H1 (cell line): Measurements from ENCODE around the gene RPS18. TPM values are rescaled to one million over a fixed set of nuclear protein-coding genes. Genes with fewer than 3 reads are reported as not detected.

Source experiments
- BRCA1 ChIP-seq: IDR thresholded peaks from 2 replicates; pipeline ENCODE4 v1.6.1; 2012; ENCODE audit warnings: low read depth, low read length, improper control_type of control experiment
- CBX5 ChIP-seq: fragments of 300-800, 300-1000 bp; sonication (generic); IDR thresholded peaks from 2 replicates; pipeline ENCODE4 v1.7.1; 2016; ENCODE audit warnings: antibody characterized with exemption, low read length, low read depth
- CTBP2 ChIP-seq: IDR thresholded peaks from 2 replicates; pipeline ENCODE4 v1.7.0; 2011; ENCODE audit warnings: borderline replicate concordance, mild to moderate bottlenecking, moderate library complexity, mixed read lengths, low read length; ENCODE audit not compliant: insufficient read depth, insufficient read length
- JUND ChIP-seq: IDR thresholded peaks from 2 replicates; pipeline ENCODE4 v1.6.1; 2011; ENCODE audit warnings: mild to moderate bottlenecking, improper control_type of control experiment, low read length
- KDM4A ChIP-seq: IDR thresholded peaks from one replicate; pipeline ENCODE4 v1.7.1; 2012; ENCODE audit warnings: low read depth, mild to moderate bottlenecking, moderate library complexity, low read length, inconsistent platforms; ENCODE audit not compliant: severe bottlenecking
- NANOG ChIP-seq: IDR thresholded peaks from 2 replicates; pipeline ENCODE4 v1.6.1; 2011; ENCODE audit warnings: low read length, low read depth, mild to moderate bottlenecking, inconsistent platforms; ENCODE audit not compliant: insufficient read depth, poor library complexity, severe bottlenecking
- SP1 ChIP-seq: IDR thresholded peaks from 2 replicates; pipeline ENCODE4 v1.6.1; 2011; ENCODE audit warnings: low read depth, low read length
- SP4 ChIP-seq: IDR thresholded peaks from 2 replicates; pipeline ENCODE4 v1.6.1; 2012; ENCODE audit warnings: low read length, inconsistent platforms
- TAF1 ChIP-seq: IDR thresholded peaks from 2 replicates; pipeline ENCODE4 v1.6.1; 2011; ENCODE audit warnings: mild to moderate bottlenecking, low read depth, low read length
- TBP ChIP-seq: IDR thresholded peaks from 2 replicates; pipeline ENCODE4 v1.6.1; 2011; ENCODE audit warnings: low read depth, low read length, improper control_type of control experiment
- polyA plus RNA-seq, 7 experiments: library from polyadenylated mRNA; depleted of rRNA in 3 of 7; stranded (reverse) in 5 of 7; unstranded in 2 of 7; fragments of >200 nt in 5 of 7; fragments of 200-250 nt in 2 of 7; gene quantifications; 1 replicate in 5 of 7; 2 replicates in 1 of 7; 4 replicates in 1 of 7; pipeline versions ENCODE4 v1.2.1 to v1.2.3, GENCODE V29; 2011 to 2013; ENCODE audit warnings: missing spikeins in 2 of 7, mixed read lengths in 2 of 7
- total RNA-seq: library from RNA; stranded (reverse); fragmentation: NEBNext Ultra II Directional; extraction: Animal tissue kit (Norgen Biotek cat#: 25700); gene quantifications from 2 replicates; pipeline ENCODE4 v1.2.1, GENCODE V29; 2021
- TF ChIP-seq, protein P1 (sequence below): fragments of 300-600 bp; sonication (generic); IDR thresholded peaks from 2 replicates; pipeline ENCODE4 v1.7.1; 2012; ENCODE audit warnings: low read length, moderate library complexity, mild to moderate bottlenecking, inconsistent platforms; ENCODE audit not compliant: insufficient replicate concordance

Gene RPS18
- total and polyA plus RNA-seq, 2 of the 8 experiments (the other 6 are each of a cell fraction or from before 2014, with no cell fraction given): 2,796 to 7,099 TPM

DNA sequence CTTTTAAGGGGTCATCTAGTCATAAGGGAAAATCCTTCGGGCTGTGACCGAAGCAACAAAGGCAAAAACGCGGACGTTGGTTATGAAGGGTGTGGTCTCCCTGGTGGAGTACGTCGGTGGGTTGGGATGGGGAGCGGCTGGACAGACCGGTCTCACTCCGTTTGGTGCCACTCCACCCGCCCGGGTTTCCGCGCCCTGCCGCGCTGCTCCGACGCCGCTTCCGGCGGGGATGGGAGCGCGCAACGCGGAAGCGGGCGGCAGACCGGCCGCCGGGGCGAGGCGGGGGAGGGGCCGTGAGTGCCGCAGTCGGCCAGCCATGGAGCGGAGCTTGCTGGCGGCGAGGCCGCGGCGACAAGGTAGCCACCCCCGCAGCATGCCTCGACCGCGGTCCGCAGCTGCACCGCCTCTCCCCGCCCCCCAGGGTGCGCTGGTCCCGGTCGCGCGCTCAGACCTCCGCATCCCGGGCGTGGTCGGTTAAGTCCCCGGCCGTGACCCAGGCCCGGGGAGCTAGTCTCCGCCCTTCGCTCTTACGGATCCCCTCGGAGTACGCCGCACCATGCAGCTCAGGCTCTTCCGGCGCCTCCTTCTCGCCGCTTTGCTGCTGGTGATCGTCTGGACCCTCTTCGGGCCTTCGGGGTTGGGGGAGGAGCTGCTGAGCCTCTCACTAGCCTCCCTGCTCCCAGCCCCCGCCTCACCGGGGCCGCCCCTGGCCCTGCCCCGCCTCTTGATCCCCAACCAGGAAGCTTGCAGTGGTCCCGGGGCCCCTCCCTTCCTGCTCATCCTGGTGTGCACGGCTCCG lies 5.2 kb downstream of the RPS18 start, which contains the start of gene B3GALT4 (continued):
- TF ChIP-seq SP4: no peak
- TF ChIP-seq BRCA1: no peak
- peak; percentile 33; the same call in 1 of the 2 replicates for TF ChIP-seq TBP
- TF ChIP-seq TAF1: peak; percentile 53
- TF ChIP-seq KDM4A: no peak
- TF ChIP-seq, protein P1, sequence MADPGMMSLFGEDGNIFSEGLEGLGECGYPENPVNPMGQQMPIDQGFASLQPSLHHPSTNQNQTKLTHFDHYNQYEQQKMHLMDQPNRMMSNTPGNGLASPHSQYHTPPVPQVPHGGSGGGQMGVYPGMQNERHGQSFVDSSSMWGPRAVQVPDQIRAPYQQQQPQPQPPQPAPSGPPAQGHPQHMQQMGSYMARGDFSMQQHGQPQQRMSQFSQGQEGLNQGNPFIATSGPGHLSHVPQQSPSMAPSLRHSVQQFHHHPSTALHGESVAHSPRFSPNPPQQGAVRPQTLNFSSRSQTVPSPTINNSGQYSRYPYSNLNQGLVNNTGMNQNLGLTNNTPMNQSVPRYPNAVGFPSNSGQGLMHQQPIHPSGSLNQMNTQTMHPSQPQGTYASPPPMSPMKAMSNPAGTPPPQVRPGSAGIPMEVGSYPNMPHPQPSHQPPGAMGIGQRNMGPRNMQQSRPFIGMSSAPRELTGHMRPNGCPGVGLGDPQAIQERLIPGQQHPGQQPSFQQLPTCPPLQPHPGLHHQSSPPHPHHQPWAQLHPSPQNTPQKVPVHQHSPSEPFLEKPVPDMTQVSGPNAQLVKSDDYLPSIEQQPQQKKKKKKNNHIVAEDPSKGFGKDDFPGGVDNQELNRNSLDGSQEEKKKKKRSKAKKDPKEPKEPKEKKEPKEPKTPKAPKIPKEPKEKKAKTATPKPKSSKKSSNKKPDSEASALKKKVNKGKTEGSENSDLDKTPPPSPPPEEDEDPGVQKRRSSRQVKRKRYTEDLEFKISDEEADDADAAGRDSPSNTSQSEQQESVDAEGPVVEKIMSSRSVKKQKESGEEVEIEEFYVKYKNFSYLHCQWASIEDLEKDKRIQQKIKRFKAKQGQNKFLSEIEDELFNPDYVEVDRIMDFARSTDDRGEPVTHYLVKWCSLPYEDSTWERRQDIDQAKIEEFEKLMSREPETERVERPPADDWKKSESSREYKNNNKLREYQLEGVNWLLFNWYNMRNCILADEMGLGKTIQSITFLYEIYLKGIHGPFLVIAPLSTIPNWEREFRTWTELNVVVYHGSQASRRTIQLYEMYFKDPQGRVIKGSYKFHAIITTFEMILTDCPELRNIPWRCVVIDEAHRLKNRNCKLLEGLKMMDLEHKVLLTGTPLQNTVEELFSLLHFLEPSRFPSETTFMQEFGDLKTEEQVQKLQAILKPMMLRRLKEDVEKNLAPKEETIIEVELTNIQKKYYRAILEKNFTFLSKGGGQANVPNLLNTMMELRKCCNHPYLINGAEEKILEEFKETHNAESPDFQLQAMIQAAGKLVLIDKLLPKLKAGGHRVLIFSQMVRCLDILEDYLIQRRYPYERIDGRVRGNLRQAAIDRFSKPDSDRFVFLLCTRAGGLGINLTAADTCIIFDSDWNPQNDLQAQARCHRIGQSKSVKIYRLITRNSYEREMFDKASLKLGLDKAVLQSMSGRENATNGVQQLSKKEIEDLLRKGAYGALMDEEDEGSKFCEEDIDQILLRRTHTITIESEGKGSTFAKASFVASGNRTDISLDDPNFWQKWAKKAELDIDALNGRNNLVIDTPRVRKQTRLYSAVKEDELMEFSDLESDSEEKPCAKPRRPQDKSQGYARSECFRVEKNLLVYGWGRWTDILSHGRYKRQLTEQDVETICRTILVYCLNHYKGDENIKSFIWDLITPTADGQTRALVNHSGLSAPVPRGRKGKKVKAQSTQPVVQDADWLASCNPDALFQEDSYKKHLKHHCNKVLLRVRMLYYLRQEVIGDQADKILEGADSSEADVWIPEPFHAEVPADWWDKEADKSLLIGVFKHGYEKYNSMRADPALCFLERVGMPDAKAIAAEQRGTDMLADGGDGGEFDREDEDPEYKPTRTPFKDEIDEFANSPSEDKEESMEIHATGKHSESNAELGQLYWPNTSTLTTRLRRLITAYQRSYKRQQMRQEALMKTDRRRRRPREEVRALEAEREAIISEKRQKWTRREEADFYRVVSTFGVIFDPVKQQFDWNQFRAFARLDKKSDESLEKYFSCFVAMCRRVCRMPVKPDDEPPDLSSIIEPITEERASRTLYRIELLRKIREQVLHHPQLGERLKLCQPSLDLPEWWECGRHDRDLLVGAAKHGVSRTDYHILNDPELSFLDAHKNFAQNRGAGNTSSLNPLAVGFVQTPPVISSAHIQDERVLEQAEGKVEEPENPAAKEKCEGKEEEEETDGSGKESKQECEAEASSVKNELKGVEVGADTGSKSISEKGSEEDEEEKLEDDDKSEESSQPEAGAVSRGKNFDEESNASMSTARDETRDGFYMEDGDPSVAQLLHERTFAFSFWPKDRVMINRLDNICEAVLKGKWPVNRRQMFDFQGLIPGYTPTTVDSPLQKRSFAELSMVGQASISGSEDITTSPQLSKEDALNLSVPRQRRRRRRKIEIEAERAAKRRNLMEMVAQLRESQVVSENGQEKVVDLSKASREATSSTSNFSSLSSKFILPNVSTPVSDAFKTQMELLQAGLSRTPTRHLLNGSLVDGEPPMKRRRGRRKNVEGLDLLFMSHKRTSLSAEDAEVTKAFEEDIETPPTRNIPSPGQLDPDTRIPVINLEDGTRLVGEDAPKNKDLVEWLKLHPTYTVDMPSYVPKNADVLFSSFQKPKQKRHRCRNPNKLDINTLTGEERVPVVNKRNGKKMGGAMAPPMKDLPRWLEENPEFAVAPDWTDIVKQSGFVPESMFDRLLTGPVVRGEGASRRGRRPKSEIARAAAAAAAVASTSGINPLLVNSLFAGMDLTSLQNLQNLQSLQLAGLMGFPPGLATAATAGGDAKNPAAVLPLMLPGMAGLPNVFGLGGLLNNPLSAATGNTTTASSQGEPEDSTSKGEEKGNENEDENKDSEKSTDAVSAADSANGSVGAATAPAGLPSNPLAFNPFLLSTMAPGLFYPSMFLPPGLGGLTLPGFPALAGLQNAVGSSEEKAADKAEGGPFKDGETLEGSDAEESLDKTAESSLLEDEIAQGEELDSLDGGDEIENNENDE: no peak
- TF ChIP-seq NANOG: peak; percentile 16
- TF ChIP-seq CBX5: no peak
- no peak for TF ChIP-seq JUND
- TF ChIP-seq CTBP2: peak; percentile 46
- no peak for TF ChIP-seq SP1
